Gastrocnemius medialis (tissue), 4 donors: Measurements from ENCODE around the gene IRAK2.

Experiments
- POLR2A ChIP-seq, 2 donors: fragments of 450-650 bp; IDR thresholded peaks; one replicate each; pipeline ENCODE4 v1.6.1; 2017; ENCODE audit warnings: antibody characterized with exemption in 2 of 2, mild to moderate bottlenecking in 2 of 2, moderate library complexity in 2 of 2
- TF ChIP-seq, protein P1 (sequence below), 5 experiments: fragments of 450-650 bp in 3 of 5; fragments of 200-600 bp in 2 of 5; sonication (generic) in 2 of 5; IDR thresholded peaks in 4 of 5; conservative IDR thresholded peaks in 1 of 5; 1 replicate in 4 of 5; 2 replicates in 1 of 5; pipeline ENCODE4 v1.5.1; 2016 to 2019; ENCODE audit warnings: antibody characterized with exemption in 5 of 5, mild to moderate bottlenecking in 3 of 5, moderate library complexity in 3 of 5

DNA sequence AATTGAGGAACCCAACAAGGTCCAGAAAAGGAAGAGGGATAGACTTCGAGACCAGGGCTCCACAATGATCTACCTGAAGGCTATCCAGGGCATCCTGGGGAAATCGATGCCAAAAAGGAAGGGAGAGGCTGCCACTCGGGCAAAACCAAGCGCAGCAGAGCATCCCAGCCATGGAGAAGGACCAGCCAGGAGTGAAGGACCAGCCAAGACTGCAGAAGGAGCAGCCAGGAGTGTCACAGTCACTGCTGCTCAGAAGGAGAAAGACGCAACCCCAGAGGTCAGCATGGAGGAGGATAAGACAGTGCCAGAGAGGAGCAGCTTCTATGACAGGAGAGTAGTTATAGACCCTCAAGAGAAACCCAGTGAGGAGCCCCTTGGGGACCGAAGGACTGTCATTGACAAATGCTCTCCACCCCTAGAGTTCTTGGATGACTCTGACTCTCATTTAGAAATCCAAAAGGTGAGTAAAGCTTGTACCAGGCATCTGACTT, 95.5 kb downstream of the IRAK2 start:
- no peak for TF ChIP-seq POLR2A (IDR thresholded peaks at IDR 0.05)
- TF ChIP-seq, protein P1, sequence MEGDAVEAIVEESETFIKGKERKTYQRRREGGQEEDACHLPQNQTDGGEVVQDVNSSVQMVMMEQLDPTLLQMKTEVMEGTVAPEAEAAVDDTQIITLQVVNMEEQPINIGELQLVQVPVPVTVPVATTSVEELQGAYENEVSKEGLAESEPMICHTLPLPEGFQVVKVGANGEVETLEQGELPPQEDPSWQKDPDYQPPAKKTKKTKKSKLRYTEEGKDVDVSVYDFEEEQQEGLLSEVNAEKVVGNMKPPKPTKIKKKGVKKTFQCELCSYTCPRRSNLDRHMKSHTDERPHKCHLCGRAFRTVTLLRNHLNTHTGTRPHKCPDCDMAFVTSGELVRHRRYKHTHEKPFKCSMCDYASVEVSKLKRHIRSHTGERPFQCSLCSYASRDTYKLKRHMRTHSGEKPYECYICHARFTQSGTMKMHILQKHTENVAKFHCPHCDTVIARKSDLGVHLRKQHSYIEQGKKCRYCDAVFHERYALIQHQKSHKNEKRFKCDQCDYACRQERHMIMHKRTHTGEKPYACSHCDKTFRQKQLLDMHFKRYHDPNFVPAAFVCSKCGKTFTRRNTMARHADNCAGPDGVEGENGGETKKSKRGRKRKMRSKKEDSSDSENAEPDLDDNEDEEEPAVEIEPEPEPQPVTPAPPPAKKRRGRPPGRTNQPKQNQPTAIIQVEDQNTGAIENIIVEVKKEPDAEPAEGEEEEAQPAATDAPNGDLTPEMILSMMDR (IDR thresholded peaks at IDR 0.05 in 4 of 5, conservative IDR thresholded peaks at IDR 0.05 in 1 of 5), result no peak
